GM18870 (cell line): ENCODE results near the gene NOS1AP.

Experiments used
- ATAC-seq: cut with Tn5 transposase; IDR thresholded peaks from one replicate; pipeline ENCODE4 v1.9.1; 2021; ENCODE audit warnings: moderate library complexity; ENCODE audit not compliant: unreplicated experiment

The NOS1AP gene

DNA sequence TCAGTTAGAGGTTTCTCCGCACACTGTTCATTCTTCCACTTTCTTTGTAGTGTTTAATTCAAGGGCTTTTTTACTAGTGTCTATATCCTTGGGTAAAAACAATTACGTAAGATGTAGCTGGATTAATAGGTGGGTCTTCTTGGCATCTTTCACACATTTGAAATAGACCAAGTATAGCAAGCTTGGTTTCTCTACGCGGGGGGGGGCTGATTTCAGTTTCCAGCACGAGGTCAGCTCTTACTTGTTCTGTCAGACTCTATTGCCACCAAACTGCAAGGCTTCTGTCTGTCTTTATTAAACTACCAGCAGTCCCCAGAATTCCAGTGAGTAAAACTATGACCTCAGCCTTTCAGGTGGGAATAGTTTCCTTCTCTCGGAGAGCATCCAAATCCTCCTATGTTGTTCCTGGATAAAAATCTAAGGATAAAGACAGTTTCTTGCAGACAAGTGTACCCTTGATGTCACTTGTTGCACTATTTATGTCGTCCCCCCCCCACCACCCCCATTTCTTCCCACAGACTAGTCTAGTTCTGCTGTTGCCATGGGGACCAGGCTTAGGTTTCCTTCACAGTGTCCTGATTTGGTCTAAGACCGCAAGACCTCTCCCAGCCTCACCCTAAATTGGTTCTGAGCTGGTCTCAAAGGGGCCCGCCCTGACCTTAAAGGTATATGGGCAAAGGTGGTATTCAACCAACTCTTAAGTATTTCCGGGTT is 290.2 kb downstream of the NOS1AP start:
- no peak for ATAC-seq

DNA sequence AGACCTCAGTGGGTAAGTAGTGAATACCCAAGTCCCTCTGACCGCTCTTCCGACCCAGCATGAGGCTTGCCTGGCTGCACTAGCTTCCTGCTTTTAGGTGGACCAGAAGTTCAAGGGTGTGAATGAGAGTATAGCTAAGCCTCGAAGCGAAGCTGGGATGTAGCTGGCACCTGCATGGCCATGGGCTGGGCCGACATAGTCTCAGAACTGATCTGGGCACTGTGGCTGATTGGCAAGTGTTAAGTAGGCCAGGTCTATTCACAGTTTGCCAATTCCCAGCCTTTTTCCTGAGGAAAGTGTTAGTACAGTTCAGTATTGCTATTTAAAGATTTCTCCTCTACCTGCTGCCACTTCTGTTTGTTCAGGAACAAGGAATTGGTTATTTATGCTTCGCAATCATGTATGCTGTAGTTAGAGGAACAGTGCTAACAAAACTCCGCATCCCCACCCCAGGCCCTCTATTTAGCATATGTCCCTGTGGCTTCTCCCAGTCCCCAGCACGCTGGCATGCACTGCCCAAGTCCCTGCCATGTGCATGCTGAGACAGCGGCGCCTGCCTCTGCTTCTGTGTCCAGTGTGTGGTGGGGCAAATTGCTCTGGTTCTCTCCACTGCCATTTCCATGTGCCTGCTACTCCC is 290.9 kb downstream of the NOS1AP start:
- no peak for ATAC-seq

DNA sequence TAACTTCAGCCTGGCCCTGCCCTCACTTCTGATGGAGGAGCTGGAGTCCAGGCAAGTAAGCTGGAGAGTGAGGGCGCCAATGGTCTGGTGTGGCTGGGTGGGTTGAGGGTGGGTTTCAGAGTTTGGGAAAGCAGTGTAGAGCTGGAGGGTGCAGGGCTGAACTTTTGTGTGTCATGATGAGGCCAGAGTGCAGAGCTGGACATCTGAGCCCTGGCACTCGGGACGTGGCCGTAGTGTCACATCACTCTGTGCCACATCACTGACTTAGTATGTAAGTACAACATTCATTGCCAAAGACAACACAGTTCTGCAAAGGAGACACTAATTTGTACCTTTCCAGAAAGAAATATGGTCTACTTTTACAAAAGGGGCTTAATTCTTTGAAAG is 291.4 kb downstream of the NOS1AP start:
- no peak for ATAC-seq

- peak; percentile 32 for ATAC-seq
Observed at GRCh38 chr1:162361349-162361748, 291.9 kb downstream of the NOS1AP start.

GRCh38 chr1:162363823-162364222 is 294.3 kb downstream of the NOS1AP start:
- no peak for ATAC-seq

DNA sequence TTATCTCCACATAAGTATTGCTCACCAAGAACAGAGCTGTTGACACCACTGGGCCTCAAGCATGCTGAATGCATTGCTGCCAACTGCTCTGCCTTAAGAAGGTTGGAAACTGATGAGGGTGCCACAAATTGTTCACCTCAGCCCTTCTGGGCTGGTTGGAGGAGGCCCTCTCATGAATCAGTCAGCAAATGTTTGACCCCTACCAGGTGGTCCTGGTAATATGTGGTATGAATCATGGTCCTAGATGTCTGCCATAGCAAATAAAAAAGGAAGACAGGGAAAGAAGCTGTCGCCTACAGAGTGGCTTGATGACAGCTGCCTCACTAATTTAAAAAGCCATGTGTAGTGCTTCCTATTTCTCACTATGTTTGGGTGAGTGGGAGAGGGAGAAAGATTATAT is 295.0 kb downstream of the NOS1AP start:
- no peak for ATAC-seq

- ATAC-seq: no peak
Observed at GRCh38 chr1:162365284-162366020, 296.0 kb downstream of the NOS1AP start.

DNA sequence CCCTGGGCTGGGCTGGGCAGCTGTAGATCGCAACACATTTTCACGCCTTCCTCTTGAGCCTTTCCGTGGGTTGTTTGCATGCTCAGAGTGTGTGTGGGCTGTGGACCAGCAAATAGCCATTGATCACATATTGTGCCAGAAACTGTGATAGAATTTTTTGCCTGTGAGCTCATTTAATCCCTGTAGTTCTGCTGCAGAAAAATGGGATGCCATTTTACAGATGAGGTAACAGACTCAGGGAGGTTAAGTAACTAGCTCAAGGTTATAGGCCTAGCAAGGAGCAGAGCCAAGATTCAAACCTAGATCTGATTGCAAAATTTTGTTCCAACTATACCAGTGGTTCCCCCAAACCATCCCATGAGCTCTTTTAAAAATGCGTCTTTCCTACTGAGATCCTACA is 296.7 kb downstream of the NOS1AP start:
- no peak for ATAC-seq

DNA sequence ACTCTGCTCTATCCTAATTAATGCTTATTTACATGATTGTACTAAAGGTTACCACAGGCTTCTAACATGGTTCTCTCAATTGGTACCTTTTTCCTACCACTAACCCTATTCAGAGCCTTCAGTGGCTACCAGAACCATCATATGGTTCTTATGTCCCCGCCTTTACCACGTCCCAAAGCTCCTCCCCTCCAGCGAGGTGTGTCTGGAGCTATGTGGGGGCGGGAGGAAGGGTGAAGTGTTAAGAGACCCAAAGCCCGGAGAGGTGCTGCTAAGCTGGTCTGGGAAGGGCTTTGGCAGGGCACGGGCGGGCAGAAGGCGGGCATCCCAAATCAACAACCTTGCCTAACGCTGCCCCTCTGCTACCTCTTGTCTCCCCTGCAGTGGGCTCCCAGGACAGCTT is 297.2 kb downstream of the NOS1AP start:
- no peak for ATAC-seq

GRCh38 chr1:162367073-162367472 is 297.6 kb downstream of the NOS1AP start:
- ATAC-seq: no peak

- no peak for ATAC-seq
Observed at GRCh38 chr1:162367772-162368171, 298.3 kb downstream of the NOS1AP start.

GRCh38 chr1:162368451-162368850 is 299.0 kb downstream of the NOS1AP start:
- ATAC-seq: no peak

GRCh38 chr1:162369571-162369970 is 300.1 kb downstream of the NOS1AP start:
- no peak for ATAC-seq

GRCh38 chr1:162370161-162370560 is 300.7 kb downstream of the NOS1AP start:
- no peak for ATAC-seq

GRCh38 chr1:162370721-162371120 is 301.2 kb downstream of the NOS1AP start:
- ATAC-seq: no peak

DNA sequence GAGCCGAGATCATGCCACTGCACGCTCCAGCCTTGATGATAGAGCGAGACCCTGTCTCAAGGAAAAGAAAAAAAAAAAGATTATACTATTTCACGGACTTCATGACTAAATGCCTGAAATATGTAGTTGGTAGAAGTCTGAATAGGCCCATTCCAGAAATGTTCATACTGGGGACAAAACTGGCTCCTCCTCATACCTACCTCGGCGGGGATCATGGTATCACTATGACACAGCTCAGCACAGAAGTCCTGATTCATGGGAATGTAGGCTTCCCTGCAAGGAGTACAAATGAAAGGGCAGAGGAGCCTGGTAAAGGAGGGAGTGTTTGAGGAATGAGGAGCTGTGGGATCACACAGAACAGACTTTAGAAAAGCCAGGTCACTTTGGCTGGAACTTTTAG is 302.1 kb downstream of the NOS1AP start:
- ATAC-seq: no peak

DNA sequence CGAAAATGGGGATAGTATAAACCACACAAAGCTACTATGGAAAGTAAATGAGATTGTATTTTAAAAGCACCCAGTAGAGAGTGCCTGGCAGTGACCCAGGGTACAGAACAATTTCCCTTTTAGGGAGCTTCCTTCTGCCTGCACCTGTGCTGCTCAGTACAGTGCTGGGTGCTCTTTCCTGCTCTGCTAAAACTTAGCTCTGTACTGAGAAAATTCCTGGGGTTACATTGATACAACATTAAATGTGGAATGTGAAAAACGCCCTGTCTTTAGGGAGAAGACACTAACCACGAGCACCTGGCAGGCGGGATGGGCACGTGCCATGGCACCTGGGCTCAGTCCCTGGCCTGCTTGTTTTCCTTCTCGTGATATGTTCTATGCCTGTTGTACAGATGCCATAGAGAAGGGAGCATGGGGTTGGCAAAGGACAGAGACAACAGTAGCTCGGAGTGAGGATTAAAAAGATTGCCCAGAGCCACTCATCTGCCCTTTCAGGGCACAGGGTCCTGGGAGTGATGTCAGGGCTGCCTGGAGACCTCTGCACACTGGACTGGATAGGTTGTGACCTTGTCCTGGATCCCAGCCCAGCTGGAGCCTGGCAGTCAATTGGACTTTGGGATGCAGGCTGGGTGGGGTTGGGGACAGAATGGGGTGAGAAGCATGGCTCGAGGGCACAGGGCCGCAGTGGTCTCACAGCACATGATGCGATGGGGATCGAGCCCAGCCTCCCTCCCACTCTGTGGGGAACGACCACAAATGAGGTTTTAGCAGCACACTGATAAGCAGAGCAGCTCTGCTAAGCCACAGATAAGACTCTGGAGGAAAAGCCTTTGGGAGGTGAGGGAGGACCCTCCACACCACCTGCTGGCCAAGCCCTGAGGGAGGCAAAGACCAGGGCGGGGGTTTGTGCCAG is 302.9 kb downstream of the NOS1AP start:
- no peak for ATAC-seq

GRCh38 chr1:162373072-162373427 is 303.6 kb downstream of the NOS1AP start:
- no peak for ATAC-seq

DNA sequence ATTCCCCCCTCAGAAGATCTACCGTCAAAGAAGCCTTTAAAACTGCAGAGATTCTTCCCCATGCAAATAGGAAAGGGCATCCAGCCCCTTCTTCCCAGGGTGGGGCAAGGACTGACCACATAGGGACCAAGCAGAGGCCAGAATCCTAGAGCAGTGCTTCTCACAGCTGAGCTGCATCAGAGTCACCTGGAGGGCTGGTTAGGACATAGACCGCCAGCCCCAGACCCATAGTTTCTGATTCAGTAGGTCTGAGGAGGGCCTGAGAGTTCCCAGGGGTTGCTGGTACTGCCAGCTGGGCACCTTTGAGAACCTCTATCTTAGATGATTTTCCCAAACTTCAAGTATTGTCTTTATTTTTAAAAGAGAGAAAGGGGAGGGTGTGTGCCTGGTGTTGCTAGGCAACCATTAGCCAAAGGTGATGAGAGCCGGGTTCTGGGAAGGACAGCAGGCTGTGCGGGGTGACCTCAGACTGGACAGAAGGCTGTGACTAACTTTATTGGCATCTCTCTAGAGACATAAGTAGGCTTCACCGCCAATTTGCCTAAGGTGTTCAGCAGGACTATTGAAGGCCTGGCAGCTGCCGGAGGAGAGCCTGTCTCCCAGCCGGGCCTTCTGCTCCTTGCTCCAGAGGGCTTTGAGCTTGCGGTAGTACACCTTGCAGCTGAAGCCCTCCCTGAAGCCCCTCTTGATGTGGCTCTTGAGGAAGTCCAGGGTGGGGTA is 304.2 kb downstream of the NOS1AP start:
- no peak for ATAC-seq

- ATAC-seq: no peak
Observed at GRCh38 chr1:162374406-162374805, 304.9 kb downstream of the NOS1AP start.

DNA sequence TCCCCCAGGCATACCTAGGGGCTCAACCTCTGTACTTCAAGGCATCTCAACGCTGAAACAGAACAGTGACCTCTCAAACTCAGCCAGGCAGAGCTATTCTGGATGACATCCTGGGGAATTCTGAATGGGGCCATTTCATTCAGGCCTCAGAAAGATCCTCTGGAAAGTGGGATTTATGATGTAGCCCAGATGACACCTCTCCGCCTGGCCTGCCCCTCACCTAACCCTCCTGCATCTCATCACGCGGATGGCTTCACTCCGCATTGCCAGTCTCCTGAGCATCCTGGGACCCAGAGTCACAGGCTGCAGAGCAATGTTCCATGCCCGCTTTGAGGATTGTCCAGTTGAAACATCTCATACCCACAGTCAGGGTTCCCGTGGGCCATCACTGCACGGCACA is 306.0 kb downstream of the NOS1AP start:
- ATAC-seq: no peak
